ENCODE measurements around the gene SKP2.

- TF ChIP-seq CTCF (IDR thresholded peaks at IDR 0.05; ENCODE audit: low read length) = no peak
- TF ChIP-seq EZH2 (IDR thresholded peaks at IDR 0.05; ENCODE audit: borderline replicate concordance, low read length) = no peak
Measured at GRCh38 chr5:36152324-36153297, 700 bp downstream of the SKP2 start.

Data from OCI-LY1 (cell line).